H9 (cell line): ENCODE data around the gene FAM117A. TPM values are rescaled to one million over a fixed set of nuclear protein-coding genes. Genes with fewer than 3 reads are reported as not detected.
A peak's percentile ranks its signal among the peaks of the same experiment; 100 is the strongest.

Source experiments
- DNase-seq: peaks from one replicate; pipeline ENCODE4 v3.0.0-alpha.2; 2017
- H2AFZ ChIP-seq: one replicate; pipeline ENCODE4 v1.6.1; 2013; ENCODE audit warnings: mild to moderate bottlenecking, low read length, control low read depth, moderate library complexity
- H2AK5ac ChIP-seq: 2 replicates; pipeline ENCODE4 v1.6.1; 2013; ENCODE audit warnings: low read length, control low read depth, mixed read lengths; ENCODE audit not compliant: insufficient read length
- H2BK120ac ChIP-seq: one replicate; pipeline ENCODE4 v1.6.1; 2013; ENCODE audit warnings: low read depth, mild to moderate bottlenecking, low read length, control low read depth, inconsistent platforms; ENCODE audit not compliant: poor library complexity, severe bottlenecking
- H2BK12ac ChIP-seq: 2 replicates; pipeline ENCODE4 v1.6.1; 2013; ENCODE audit warnings: low read length, control low read depth, mixed read lengths, low read depth; ENCODE audit not compliant: insufficient read length
- H2BK15ac ChIP-seq: 2 replicates; pipeline ENCODE4 v1.6.1; 2013; ENCODE audit warnings: low read depth, low read length, control low read depth
- H2BK20ac ChIP-seq: one replicate; pipeline ENCODE4 v1.6.1; 2013; ENCODE audit warnings: low read depth, mild to moderate bottlenecking, low read length, control low read depth, inconsistent platforms; ENCODE audit not compliant: poor library complexity, severe bottlenecking
- H2BK5ac ChIP-seq: 2 replicates; pipeline ENCODE4 v1.6.1; 2013; ENCODE audit warnings: low read length, control low read depth, mixed read lengths; ENCODE audit not compliant: insufficient read length
- H3K14ac ChIP-seq: 2 replicates; pipeline ENCODE4 v1.6.1; 2013; ENCODE audit warnings: low read length, control low read depth; ENCODE audit not compliant: insufficient read depth
- H3K18ac ChIP-seq: 2 replicates; pipeline ENCODE4 v1.6.1; 2013; ENCODE audit warnings: low read depth, mild to moderate bottlenecking, mixed read lengths, low read length, control low read depth; ENCODE audit not compliant: insufficient read length
- H3K23ac ChIP-seq: 2 replicates; pipeline ENCODE4 v1.6.1; 2013; ENCODE audit warnings: low read length, control low read depth, mixed read lengths, low read depth; ENCODE audit not compliant: insufficient read length
- H3K23me2 ChIP-seq: 2 replicates; pipeline ENCODE4 v1.6.1; 2013; ENCODE audit warnings: low read depth, mild to moderate bottlenecking, mixed read lengths, low read length, control low read depth; ENCODE audit not compliant: insufficient read length, poor library complexity, severe bottlenecking
- H3K27ac ChIP-seq: 2 replicates; pipeline ENCODE4 v1.5.1; 2013; ENCODE audit warnings: low read length, control low read depth, mixed read lengths, low read depth; ENCODE audit not compliant: insufficient read length
- H3K27me3 ChIP-seq: 2 replicates; pipeline ENCODE4 v1.6.1; 2013; ENCODE audit warnings: low read length, control low read depth, inconsistent platforms; ENCODE audit not compliant: insufficient read depth
- H3K4ac ChIP-seq: 2 replicates; pipeline ENCODE4 v1.6.1; 2013; ENCODE audit warnings: low read depth, mild to moderate bottlenecking, control low read depth, inconsistent platforms, low read length, moderate library complexity
- H3K4me1 ChIP-seq: 2 replicates; pipeline ENCODE4 v1.6.1; 2013; ENCODE audit warnings: low read length, control low read depth, inconsistent platforms; ENCODE audit not compliant: insufficient read depth
- H3K4me2 ChIP-seq: 2 replicates; pipeline ENCODE4 v1.6.1; 2013; ENCODE audit warnings: low read length, control low read depth, mixed read lengths; ENCODE audit not compliant: insufficient read length, insufficient read depth
- H3K56ac ChIP-seq: 2 replicates; pipeline ENCODE4 v1.6.1; 2013; ENCODE audit warnings: low read depth, mild to moderate bottlenecking, mixed read lengths, low read length, control low read depth; ENCODE audit not compliant: insufficient read length
- H3K79me1 ChIP-seq: 2 replicates; pipeline ENCODE4 v1.6.1; 2013; ENCODE audit warnings: low read depth, mild to moderate bottlenecking, moderate library complexity, low read length, control low read depth, inconsistent platforms; ENCODE audit not compliant: insufficient read depth, poor library complexity, severe bottlenecking
- H3K79me2 ChIP-seq: 2 replicates; pipeline ENCODE4 v1.6.1; 2013; ENCODE audit warnings: low read length, control low read depth, inconsistent platforms; ENCODE audit not compliant: insufficient read depth
- H3K9ac ChIP-seq: 2 replicates; pipeline ENCODE4 v1.6.1; 2013; ENCODE audit warnings: low read length, control low read depth, mixed read lengths; ENCODE audit not compliant: insufficient read length; ENCODE audit errors: extremely low read depth
- H3K9me3 ChIP-seq: one replicate; pipeline ENCODE4 v1.6.1; 2013; ENCODE audit warnings: low read depth, low read length, inconsistent platforms; ENCODE audit not compliant: control insufficient read depth
- H3T11ph ChIP-seq: one replicate; pipeline ENCODE4 v1.6.1; 2013; ENCODE audit warnings: mild to moderate bottlenecking, low read length, control low read depth, inconsistent platforms
- H4K20me1 ChIP-seq: one replicate; pipeline ENCODE4 v1.6.1; 2013; ENCODE audit not compliant: control insufficient read depth, insufficient read length, insufficient read depth
- H4K5ac ChIP-seq: 2 replicates; pipeline ENCODE4 v1.6.1; 2013; ENCODE audit warnings: low read depth, mild to moderate bottlenecking, mixed read lengths, low read length, control low read depth; ENCODE audit not compliant: insufficient read length
- H4K8ac ChIP-seq: replicated peaks from 2 replicates; pipeline ENCODE4 v1.6.1; 2013; ENCODE audit warnings: low read length, control low read depth, mixed read lengths, low read depth; ENCODE audit not compliant: insufficient read length
- H4K91ac ChIP-seq: 2 replicates; pipeline ENCODE4 v1.6.1; 2013; ENCODE audit warnings: low read depth, mild to moderate bottlenecking, moderate library complexity, mixed read lengths, low read length, control low read depth; ENCODE audit not compliant: insufficient read length
- H3K27ac Mint-ChIP-seq, 3 experiments: 2 replicates in 2 of 3; 3 replicates in 1 of 3; pipeline ENCODE4 v1.8.0; 2020 to 2021; ENCODE audit warnings: mixed read lengths in 3 of 3, mild to moderate bottlenecking in 1 of 3, moderate library complexity in 1 of 3
- H3K27me3 Mint-ChIP-seq: 2 replicates; pipeline ENCODE4 v1.8.0; 2021; ENCODE audit warnings: low read depth, mild to moderate bottlenecking, moderate library complexity, mixed read lengths
- H3K36me3 Mint-ChIP-seq, 3 experiments: 2 replicates in 2 of 3; 3 replicates in 1 of 3; pipeline ENCODE4 v1.8.0; 2020 to 2021; ENCODE audit warnings: low read depth in 3 of 3, mixed read lengths in 3 of 3; ENCODE audit not compliant: insufficient read depth in 1 of 3
- H3K4me1 Mint-ChIP-seq, 2 experiments: 2 replicates each; pipeline ENCODE4 v1.8.0; 2020; ENCODE audit warnings: mixed read lengths in 2 of 2
- H3K4me3 Mint-ChIP-seq, 2 experiments: 2 replicates in 1 of 2; 3 replicates in 1 of 2; pipeline ENCODE4 v1.8.0; 2020 to 2021; ENCODE audit warnings: mild to moderate bottlenecking in 2 of 2, mixed read lengths in 2 of 2, moderate library complexity in 1 of 2
- H3K9me3 Mint-ChIP-seq, 2 experiments: 2 replicates in 1 of 2; 3 replicates in 1 of 2; pipeline ENCODE4 v1.8.0; 2020; ENCODE audit warnings: mild to moderate bottlenecking in 2 of 2, mixed read lengths in 2 of 2, moderate library complexity in 1 of 2
- WGBS: extraction: QIAGEN DNeasy Blood & Tissue Kit; methylation state at CpG from one replicate; pipeline ENCODE4 v1.1.7; 2013; ENCODE audit warnings: missing lambda C conversion rate, low lambda C conversion rate, mixed read lengths; ENCODE audit not compliant: insufficient read length; ENCODE audit errors: extremely low coverage; 5-methylcytosine and 5-hydroxymethylcytosine counted together
- total RNA-seq: library from RNA; stranded (reverse); gene quantifications from 2 replicates; pipeline ENCODE4 v1.2.1, GENCODE V29; 2021
- TF ChIP-seq, protein P1 (sequence below): fragments of 200-600 bp; sonication (generic); conservative IDR thresholded peaks from 3 replicates; pipeline ENCODE4 v1.8.0; 2021; ENCODE audit warnings: antibody characterized with exemption, mild to moderate bottlenecking

The FAM117A gene
- total RNA-seq, 1 experiment from 2014 or later = 21.1 TPM

DNA sequence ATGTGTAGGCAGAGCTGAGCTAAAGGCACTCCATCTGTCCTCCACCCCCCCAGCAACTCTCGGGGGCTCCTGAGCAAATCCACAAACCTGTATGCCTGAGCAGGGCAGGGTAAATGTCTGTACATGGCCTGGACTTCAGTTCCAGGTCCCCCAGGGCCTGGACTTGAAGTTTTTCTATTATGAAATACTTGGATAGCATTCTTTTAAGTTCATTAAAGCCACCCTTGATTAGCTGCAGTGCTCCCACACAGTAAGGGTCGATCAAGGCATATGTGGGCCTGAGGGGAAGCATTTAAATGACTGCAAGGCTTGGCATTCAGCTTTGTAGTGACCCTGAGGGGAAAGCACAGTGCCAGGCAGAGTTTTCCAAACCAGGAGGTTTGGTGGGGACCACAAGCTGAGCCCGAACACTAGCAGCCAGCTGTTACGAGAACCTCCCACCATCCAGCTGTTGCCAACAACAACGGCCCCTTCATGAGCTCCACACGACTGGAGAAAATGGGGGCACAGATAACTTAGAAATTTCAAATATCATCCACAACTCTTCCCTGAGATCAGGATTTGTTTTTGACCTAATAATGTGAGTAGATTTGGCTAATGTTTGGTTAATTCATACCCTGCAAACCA, 6.7 kb downstream of the FAM117A start:
- H3K4ac ChIP-seq = no peak overlapping the region
- no peak overlapping the region for H3T11ph ChIP-seq
- H3K9me3 ChIP-seq = no peaks in the 10 kb centered on the region
- no peak overlapping the region for H2BK20ac ChIP-seq
- H3K14ac ChIP-seq = no peak overlapping the region
- Mint-ChIP-seq H3K27ac (peak overlapping the region in 2 of 3 experiments; percentile 45 to 91; a peak in 3 of 7 replicates), H3K27me3 (no peaks in the 10 kb centered on the region), H3K36me3 (peaks cover 2 to 8% (median 4%) of the 10 kb centered on the region in 3 experiments; a peak in 6 of 7 replicates), H3K9me3 (no peaks in the 10 kb centered on the region), H3K4me1 (peaks cover 41 to 46% of the 10 kb centered on the region in 2 experiments), H3K4me3 (no peak overlapping the region)
- no peak for DNase-seq
- H3K27ac ChIP-seq = no peak overlapping the region
- H2BK5ac ChIP-seq = no peak overlapping the region
- no CpG with 5 or more reads among the region's 6 CpGs for WGBS
- H3K18ac ChIP-seq = no peak overlapping the region
- peaks cover 18% of the 10 kb centered on the region for H3K79me1 ChIP-seq
- peaks cover 2% of the 10 kb centered on the region for H3K4me1 ChIP-seq
- TF ChIP-seq, protein P1, sequence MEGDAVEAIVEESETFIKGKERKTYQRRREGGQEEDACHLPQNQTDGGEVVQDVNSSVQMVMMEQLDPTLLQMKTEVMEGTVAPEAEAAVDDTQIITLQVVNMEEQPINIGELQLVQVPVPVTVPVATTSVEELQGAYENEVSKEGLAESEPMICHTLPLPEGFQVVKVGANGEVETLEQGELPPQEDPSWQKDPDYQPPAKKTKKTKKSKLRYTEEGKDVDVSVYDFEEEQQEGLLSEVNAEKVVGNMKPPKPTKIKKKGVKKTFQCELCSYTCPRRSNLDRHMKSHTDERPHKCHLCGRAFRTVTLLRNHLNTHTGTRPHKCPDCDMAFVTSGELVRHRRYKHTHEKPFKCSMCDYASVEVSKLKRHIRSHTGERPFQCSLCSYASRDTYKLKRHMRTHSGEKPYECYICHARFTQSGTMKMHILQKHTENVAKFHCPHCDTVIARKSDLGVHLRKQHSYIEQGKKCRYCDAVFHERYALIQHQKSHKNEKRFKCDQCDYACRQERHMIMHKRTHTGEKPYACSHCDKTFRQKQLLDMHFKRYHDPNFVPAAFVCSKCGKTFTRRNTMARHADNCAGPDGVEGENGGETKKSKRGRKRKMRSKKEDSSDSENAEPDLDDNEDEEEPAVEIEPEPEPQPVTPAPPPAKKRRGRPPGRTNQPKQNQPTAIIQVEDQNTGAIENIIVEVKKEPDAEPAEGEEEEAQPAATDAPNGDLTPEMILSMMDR = no peak
- H4K5ac ChIP-seq = no peak overlapping the region
- H4K91ac ChIP-seq = no peak overlapping the region
- H4K8ac ChIP-seq = no peak overlapping the region
- H2AFZ ChIP-seq = no peak overlapping the region
- H3K79me2 ChIP-seq = peaks cover 13% of the 10 kb centered on the region; the same call in 1 of the 2 replicates
- H2BK120ac ChIP-seq = no peak overlapping the region
- no peak overlapping the region for H2BK15ac ChIP-seq
- no peak overlapping the region for H3K23ac ChIP-seq
- no peak overlapping the region for H3K4me2 ChIP-seq
- no peak overlapping the region for H2BK12ac ChIP-seq
- no peak overlapping the region for H3K9ac ChIP-seq
- no peak overlapping the region for H3K56ac ChIP-seq
- no peaks in the 10 kb centered on the region for H3K23me2 ChIP-seq
- H2AK5ac ChIP-seq = no peak overlapping the region
- no peaks in the 10 kb centered on the region for H3K27me3 ChIP-seq
- H4K20me1 ChIP-seq = no peaks in the 10 kb centered on the region
